HG03135 (cell line): ENCODE data around the gene RBPJ.

Experiments
- ATAC-seq: cut with Tn5 transposase; IDR thresholded peaks from one replicate; pipeline ENCODE4 v1.9.1; 2021; ENCODE audit warnings: mild to moderate bottlenecking, moderate library complexity; ENCODE audit not compliant: unreplicated experiment

RBPJ gene

GRCh38 chr4:26482508-26483462 lies 162.0 kb downstream of the RBPJ start:
- no peak for ATAC-seq

GRCh38 chr4:26484032-26484515 lies 163.3 kb downstream of the RBPJ start:
- ATAC-seq = no peak

GRCh38 chr4:26484516-26484915 lies 163.7 kb downstream of the RBPJ start:
- no peak for ATAC-seq
